PFSK-1 (cell line): Measurements from ENCODE around the gene GCG.

Source experiments
- POLR2AphosphoS5 ChIP-seq: IDR thresholded peaks from 2 replicates; pipeline ENCODE4 v1.6.1; 2012; ENCODE audit warnings: low read depth, mild to moderate bottlenecking, control low read depth, low read length, moderate library complexity
- SIN3A ChIP-seq: IDR thresholded peaks from 2 replicates; pipeline ENCODE4 v1.6.1; 2012; ENCODE audit warnings: mild to moderate bottlenecking, low read length, moderate library complexity, borderline replicate concordance; ENCODE audit not compliant: insufficient read depth
- TAF1 ChIP-seq: IDR thresholded peaks from 2 replicates; pipeline ENCODE4 v1.6.1; 2012; ENCODE audit warnings: low read length, control low read depth, borderline replicate concordance; ENCODE audit not compliant: insufficient read depth
- TF ChIP-seq, protein P1 (sequence below), 2 experiments: IDR thresholded peaks; 2 replicates each; pipeline versions ENCODE4 v1.6.1 to v1.8.0; 2011 to 2012; ENCODE audit warnings: low read depth in 2 of 2, low read length in 2 of 2, control low read depth in 1 of 2, inconsistent platforms in 1 of 2, mild to moderate bottlenecking in 1 of 2, moderate library complexity in 1 of 2; ENCODE audit not compliant: insufficient read depth in 1 of 2

DNA sequence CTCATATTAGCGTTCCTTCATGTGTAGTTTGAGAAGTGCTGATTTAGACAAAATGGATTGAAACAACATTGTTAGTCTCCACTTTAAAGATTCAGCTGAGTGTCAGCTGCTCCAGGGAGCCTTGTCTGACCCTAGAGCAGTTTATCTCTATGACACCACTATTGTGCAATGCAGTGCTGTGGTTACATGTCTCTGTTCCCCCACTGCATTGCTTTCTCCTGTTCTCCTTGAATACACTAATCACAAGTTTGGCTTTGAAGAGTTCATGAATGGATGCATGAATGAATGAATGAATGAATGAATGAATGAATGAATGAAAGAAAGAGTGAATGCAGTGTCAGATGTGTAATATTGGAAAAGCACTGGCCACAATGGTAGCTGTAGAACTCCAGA lies 38.3 kb downstream of the GCG start:
- TF ChIP-seq TAF1, result no peak
- no peak for TF ChIP-seq POLR2AphosphoS5
- TF ChIP-seq, protein P1, sequence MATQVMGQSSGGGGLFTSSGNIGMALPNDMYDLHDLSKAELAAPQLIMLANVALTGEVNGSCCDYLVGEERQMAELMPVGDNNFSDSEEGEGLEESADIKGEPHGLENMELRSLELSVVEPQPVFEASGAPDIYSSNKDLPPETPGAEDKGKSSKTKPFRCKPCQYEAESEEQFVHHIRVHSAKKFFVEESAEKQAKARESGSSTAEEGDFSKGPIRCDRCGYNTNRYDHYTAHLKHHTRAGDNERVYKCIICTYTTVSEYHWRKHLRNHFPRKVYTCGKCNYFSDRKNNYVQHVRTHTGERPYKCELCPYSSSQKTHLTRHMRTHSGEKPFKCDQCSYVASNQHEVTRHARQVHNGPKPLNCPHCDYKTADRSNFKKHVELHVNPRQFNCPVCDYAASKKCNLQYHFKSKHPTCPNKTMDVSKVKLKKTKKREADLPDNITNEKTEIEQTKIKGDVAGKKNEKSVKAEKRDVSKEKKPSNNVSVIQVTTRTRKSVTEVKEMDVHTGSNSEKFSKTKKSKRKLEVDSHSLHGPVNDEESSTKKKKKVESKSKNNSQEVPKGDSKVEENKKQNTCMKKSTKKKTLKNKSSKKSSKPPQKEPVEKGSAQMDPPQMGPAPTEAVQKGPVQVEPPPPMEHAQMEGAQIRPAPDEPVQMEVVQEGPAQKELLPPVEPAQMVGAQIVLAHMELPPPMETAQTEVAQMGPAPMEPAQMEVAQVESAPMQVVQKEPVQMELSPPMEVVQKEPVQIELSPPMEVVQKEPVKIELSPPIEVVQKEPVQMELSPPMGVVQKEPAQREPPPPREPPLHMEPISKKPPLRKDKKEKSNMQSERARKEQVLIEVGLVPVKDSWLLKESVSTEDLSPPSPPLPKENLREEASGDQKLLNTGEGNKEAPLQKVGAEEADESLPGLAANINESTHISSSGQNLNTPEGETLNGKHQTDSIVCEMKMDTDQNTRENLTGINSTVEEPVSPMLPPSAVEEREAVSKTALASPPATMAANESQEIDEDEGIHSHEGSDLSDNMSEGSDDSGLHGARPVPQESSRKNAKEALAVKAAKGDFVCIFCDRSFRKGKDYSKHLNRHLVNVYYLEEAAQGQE (IDR thresholded peaks at IDR 0.05; ENCODE audit: insufficient read depth in 1 of 2, low read depth in 2 of 2, low read length in 2 of 2), result no peak
- no peak for TF ChIP-seq SIN3A
